ENCODE measurements around the gene JUP.

The JUP gene

GRCh38 chr17:41785091-41785858, 1.2 kb downstream of the JUP start:
- peak overlapping the region; percentile 81 for H3K4me3 ChIP-seq (ENCODE audit: low read length)
- H4K8ac ChIP-seq (ENCODE audit: low read depth, low read length), result no peak overlapping the region
- H3K79me2 ChIP-seq (ENCODE audit: control insufficient read depth, insufficient read depth, low read length), result peaks cover 33% of the 10 kb centered on the region
- H3K18ac ChIP-seq (ENCODE audit: low read length), result peak overlapping the region; percentile 94
- H2BK120ac ChIP-seq (ENCODE audit: low read depth, low read length), result peak overlapping the region; percentile 89
- H3K56ac ChIP-seq (ENCODE audit: low read length), result peak overlapping the region; percentile 95
- H2BK5ac ChIP-seq (ENCODE audit: low read length), result peak overlapping the region; percentile 95
- H3K9ac ChIP-seq (ENCODE audit: low read length), result peak overlapping the region; percentile 97
- H3K27ac ChIP-seq (ENCODE audit: low read depth, low read length), result peak overlapping the region; percentile 98
- H3K36me3 ChIP-seq (ENCODE audit: control insufficient read depth, insufficient read depth, low read length), result no peaks in the 10 kb centered on the region
- peaks cover 6% of the 10 kb centered on the region for H3K4me1 ChIP-seq (ENCODE audit: control insufficient read depth, low read depth, low read length)
- H3K4me2 ChIP-seq (ENCODE audit: low read length), result peak overlapping the region; percentile 97
- peak overlapping the region; percentile 89 for H3K23ac ChIP-seq (ENCODE audit: low read length)
- no CpG with 5 or more reads among the region's 13 CpGs for WGBS (ENCODE audit: extremely low coverage, insufficient coverage, low lambda C conversion rate)
- H3K27me3 ChIP-seq (ENCODE audit: insufficient read depth, low read length, poor library complexity), result no peaks in the 10 kb centered on the region
- H2BK15ac ChIP-seq (replicated peaks; ENCODE audit: low read depth), result peak overlapping the region; percentile 20
- peak overlapping the region; percentile 98 for H2AK5ac ChIP-seq (ENCODE audit: low read length)
- H4K5ac ChIP-seq (ENCODE audit: low read length), result peak overlapping the region; percentile 91
- H3K4ac ChIP-seq (ENCODE audit: low read depth, low read length), result peak overlapping the region; percentile 93
- DNase-seq, result peak; percentile 99
- H3K79me1 ChIP-seq (ENCODE audit: low read length), result peaks cover 4% of the 10 kb centered on the region

GRCh38 chr17:41784207-41784744, 2.2 kb downstream of the JUP start:
- peak overlapping the region; percentile 94 for H3K18ac ChIP-seq (ENCODE audit: low read length)
- H2BK5ac ChIP-seq (ENCODE audit: low read length), result peak overlapping the region; percentile 84
- H3K27me3 ChIP-seq (ENCODE audit: insufficient read depth, low read length, poor library complexity), result no peaks in the 10 kb centered on the region
- peak overlapping the region; percentile 20 for H2BK15ac ChIP-seq (replicated peaks; ENCODE audit: low read depth)
- peak overlapping the region; percentile 89 for H2BK120ac ChIP-seq (ENCODE audit: low read depth, low read length)
- peak; percentile 82 for DNase-seq
- peak overlapping the region; percentile 81 for H3K4me3 ChIP-seq (ENCODE audit: low read length)
- H3K4me1 ChIP-seq (ENCODE audit: control insufficient read depth, low read depth, low read length), result peaks cover 6% of the 10 kb centered on the region
- H3K23ac ChIP-seq (ENCODE audit: low read length), result peak overlapping the region; percentile 83
- H4K8ac ChIP-seq (ENCODE audit: low read depth, low read length), result no peak overlapping the region
- H3K79me1 ChIP-seq (ENCODE audit: low read length), result peaks cover 4% of the 10 kb centered on the region
- H3K4ac ChIP-seq (ENCODE audit: low read depth, low read length), result peak overlapping the region; percentile 93
- H3K9ac ChIP-seq (ENCODE audit: low read length), result peak overlapping the region; percentile 97
- peak overlapping the region; percentile 84 for H4K5ac ChIP-seq (ENCODE audit: low read length)
- no CpG with 5 or more reads among the region's 6 CpGs for WGBS (ENCODE audit: extremely low coverage, insufficient coverage, low lambda C conversion rate)
- H3K79me2 ChIP-seq (ENCODE audit: control insufficient read depth, insufficient read depth, low read length), result peaks cover 38% of the 10 kb centered on the region
- peak overlapping the region; percentile 95 for H3K56ac ChIP-seq (ENCODE audit: low read length)
- peak overlapping the region; percentile 98 for H3K27ac ChIP-seq (ENCODE audit: low read depth, low read length)
- H3K36me3 ChIP-seq (ENCODE audit: control insufficient read depth, insufficient read depth, low read length), result no peaks in the 10 kb centered on the region
- H3K4me2 ChIP-seq (ENCODE audit: low read length), result peak overlapping the region; percentile 92
- H2AK5ac ChIP-seq (ENCODE audit: low read length), result peak overlapping the region; percentile 94

GRCh38 chr17:41782142-41782541, 4.4 kb downstream of the JUP start:
- no peak overlapping the region for H3K23ac ChIP-seq (ENCODE audit: low read length)
- WGBS (ENCODE audit: extremely low coverage, insufficient coverage, low lambda C conversion rate), result no CpG with 5 or more reads among the region's 4 CpGs
- H3K4ac ChIP-seq (ENCODE audit: low read depth, low read length), result no peak overlapping the region
- H3K4me3 ChIP-seq (ENCODE audit: low read length), result no peak overlapping the region
- H3K4me1 ChIP-seq (ENCODE audit: control insufficient read depth, low read depth, low read length), result peaks cover 9% of the 10 kb centered on the region
- DNase-seq, result no peak
- H3K79me2 ChIP-seq (ENCODE audit: control insufficient read depth, insufficient read depth, low read length), result peaks cover 48% of the 10 kb centered on the region
- H3K27ac ChIP-seq (ENCODE audit: low read depth, low read length), result no peak overlapping the region
- no peaks in the 10 kb centered on the region for H3K27me3 ChIP-seq (ENCODE audit: insufficient read depth, low read length, poor library complexity)
- no peak overlapping the region for H3K18ac ChIP-seq (ENCODE audit: low read length)
- H4K5ac ChIP-seq (ENCODE audit: low read length), result no peak overlapping the region
- no peaks in the 10 kb centered on the region for H3K36me3 ChIP-seq (ENCODE audit: control insufficient read depth, insufficient read depth, low read length)
- H3K9ac ChIP-seq (ENCODE audit: low read length), result no peak overlapping the region
- peak overlapping the region; percentile 28 for H3K56ac ChIP-seq (ENCODE audit: low read length)
- H4K8ac ChIP-seq (ENCODE audit: low read depth, low read length), result no peak overlapping the region
- H2AK5ac ChIP-seq (ENCODE audit: low read length), result no peak overlapping the region
- H3K79me1 ChIP-seq (ENCODE audit: low read length), result peaks cover 6% of the 10 kb centered on the region
- H2BK15ac ChIP-seq (replicated peaks; ENCODE audit: low read depth), result no peak overlapping the region
- no peak overlapping the region for H2BK5ac ChIP-seq (ENCODE audit: low read length)
- H3K4me2 ChIP-seq (ENCODE audit: low read length), result no peak overlapping the region
- H2BK120ac ChIP-seq (ENCODE audit: low read depth, low read length), result no peak overlapping the region

GRCh38 chr17:41781404-41782110, 5.0 kb downstream of the JUP start:
- Histone ChIP-seq H3K79me1 (ENCODE audit: low read length) (peaks cover 9% of the 10 kb centered on the region), H2BK5ac (ENCODE audit: low read length) (no peak overlapping the region), H3K4me2 (ENCODE audit: low read length) (no peak overlapping the region), H3K36me3 (ENCODE audit: control insufficient read depth, insufficient read depth, low read length) (no peaks in the 10 kb centered on the region), H4K5ac (ENCODE audit: low read length) (no peak overlapping the region), H2BK15ac (replicated peaks; ENCODE audit: low read depth) (no peak overlapping the region), H2BK120ac (ENCODE audit: low read depth, low read length) (no peak overlapping the region), H3K23ac (ENCODE audit: low read length) (no peak overlapping the region), H2AK5ac (ENCODE audit: low read length) (no peak overlapping the region), H3K4me1 (ENCODE audit: control insufficient read depth, low read depth, low read length) (peaks cover 7% of the 10 kb centered on the region), H4K8ac (ENCODE audit: low read depth, low read length) (no peak overlapping the region), H3K9ac (ENCODE audit: low read length) (no peak overlapping the region), H3K18ac (ENCODE audit: low read length) (no peak overlapping the region), H3K27ac (ENCODE audit: low read depth, low read length) (no peak overlapping the region), H3K56ac (ENCODE audit: low read length) (peak overlapping the region; percentile 6), H3K79me2 (ENCODE audit: control insufficient read depth, insufficient read depth, low read length) (peaks cover 49% of the 10 kb centered on the region), H3K4me3 (ENCODE audit: low read length) (no peak overlapping the region), H3K4ac (ENCODE audit: low read depth, low read length) (no peak overlapping the region), H3K27me3 (ENCODE audit: insufficient read depth, low read length, poor library complexity) (no peaks in the 10 kb centered on the region)
- DNase-seq, result no peak
- WGBS (ENCODE audit: extremely low coverage, insufficient coverage, low lambda C conversion rate), result no CpG with 5 or more reads among the region's 13 CpGs

- no CpG with 5 or more reads among the region's 1 CpG for WGBS (ENCODE audit: extremely low coverage, insufficient coverage, low lambda C conversion rate)
- no peak overlapping the region for H3K56ac ChIP-seq (ENCODE audit: low read length)
- no peak overlapping the region for H4K5ac ChIP-seq (ENCODE audit: low read length)
- H3K4me3 ChIP-seq (ENCODE audit: low read length), result no peak overlapping the region
- no peaks in the 10 kb centered on the region for H3K36me3 ChIP-seq (ENCODE audit: control insufficient read depth, insufficient read depth, low read length)
- no peak for DNase-seq
- H3K79me1 ChIP-seq (ENCODE audit: low read length), result peaks cover 10% of the 10 kb centered on the region
- no peak overlapping the region for H2BK120ac ChIP-seq (ENCODE audit: low read depth, low read length)
- no peak overlapping the region for H3K27ac ChIP-seq (ENCODE audit: low read depth, low read length)
- H4K8ac ChIP-seq (ENCODE audit: low read depth, low read length), result no peak overlapping the region
- no peak overlapping the region for H3K4me2 ChIP-seq (ENCODE audit: low read length)
- H3K9ac ChIP-seq (ENCODE audit: low read length), result no peak overlapping the region
- H3K79me2 ChIP-seq (ENCODE audit: control insufficient read depth, insufficient read depth, low read length), result peaks cover 55% of the 10 kb centered on the region
- H2BK15ac ChIP-seq (replicated peaks; ENCODE audit: low read depth), result no peak overlapping the region
- H3K18ac ChIP-seq (ENCODE audit: low read length), result no peak overlapping the region
- H2AK5ac ChIP-seq (ENCODE audit: low read length), result no peak overlapping the region
- H3K4me1 ChIP-seq (ENCODE audit: control insufficient read depth, low read depth, low read length), result peaks cover 10% of the 10 kb centered on the region
- H3K27me3 ChIP-seq (ENCODE audit: insufficient read depth, low read length, poor library complexity), result no peaks in the 10 kb centered on the region
- no peak overlapping the region for H2BK5ac ChIP-seq (ENCODE audit: low read length)
- H3K23ac ChIP-seq (ENCODE audit: low read length), result no peak overlapping the region
- H3K4ac ChIP-seq (ENCODE audit: low read depth, low read length), result no peak overlapping the region
Observed at GRCh38 chr17:41779954-41780353, 6.6 kb downstream of the JUP start.

Measured in mesendoderm (in vitro differentiated cells).